Spleen (tissue), 11 donors: Measurements from ENCODE around the gene COBLL1. TPM values are rescaled to one million over a fixed set of nuclear protein-coding genes. Genes with fewer than 3 reads are reported as not detected.

Source experiments
- DNase-seq: peaks from one replicate; pipeline ENCODE4 v3.0.0-alpha.2; 2020
- H3K27ac ChIP-seq, 8 donors: fragments of 200-600 bp; sonication (generic) in 7 of 8; 1 replicate in 4 of 8; 2 replicates in 4 of 8; pipeline versions ENCODE4 v1.5.0 to v1.8.0; 2016 to 2021; ENCODE audit warnings: inconsistent platforms in 4 of 8, mild to moderate bottlenecking in 4 of 8, moderate library complexity in 1 of 8
- H3K27me3 ChIP-seq, 7 donors: fragments of 200-600 bp; sonication (generic) in 6 of 7; replicated peaks in 1 of 7; 1 replicate in 4 of 7; 2 replicates in 3 of 7; pipeline versions ENCODE4 v1.5.0 to v1.8.0; 2016 to 2021; ENCODE audit warnings: inconsistent platforms in 3 of 7, mild to moderate bottlenecking in 1 of 7
- H3K36me3 ChIP-seq, 6 donors: fragments of 200-600 bp; sonication (generic) in 5 of 6; 1 replicate in 4 of 6; 2 replicates in 2 of 6; pipeline versions ENCODE4 v1.5.0 to v1.8.0; 2016 to 2021; ENCODE audit warnings: inconsistent platforms in 2 of 6
- H3K4me1 ChIP-seq, 6 donors: fragments of 200-600 bp; sonication (generic) in 5 of 6; 1 replicate in 3 of 6; 2 replicates in 3 of 6; pipeline versions ENCODE4 v1.5.0 to v1.8.0; 2016 to 2021; ENCODE audit warnings: inconsistent platforms in 3 of 6
- H3K4me3 ChIP-seq, 8 donors: fragments of 200-600 bp; sonication (generic) in 7 of 8; 1 replicate in 4 of 8; 2 replicates in 4 of 8; pipeline versions ENCODE4 v1.5.0 to v1.8.0; 2016 to 2021; ENCODE audit warnings: inconsistent platforms in 4 of 8, mild to moderate bottlenecking in 4 of 8, moderate library complexity in 2 of 8
- H3K9me3 ChIP-seq, 8 donors: fragments of 200-600 bp; sonication (generic) in 7 of 8; 1 replicate in 4 of 8; 2 replicates in 4 of 8; pipeline versions ENCODE4 v1.5.0 to v1.8.0; 2016 to 2021; ENCODE audit warnings: inconsistent platforms in 4 of 8
- POLR2A ChIP-seq, 3 donors: fragments of 450-650 bp; IDR thresholded peaks; one replicate each; pipeline ENCODE4 v1.5.1; 2017; ENCODE audit warnings: antibody characterized with exemption in 3 of 3, mild to moderate bottlenecking in 1 of 3
- POLR2AphosphoS5 ChIP-seq, 3 donors: sonication (generic); formaldehyde crosslinking; IDR thresholded peaks; one replicate each; pipeline ENCODE4 v1.5.1; 2017; ENCODE audit warnings: antibody characterized with exemption in 3 of 3
- WGBS, 5 donors: extraction: QIAGEN DNeasy Blood & Tissue Kit in 3 of 5; methylation state at CpG; one replicate each; pipeline versions ENCODE4 v1.1.5 to v1.1.7; 2013 to 2018; 5-methylcytosine and 5-hydroxymethylcytosine counted together
- intact Hi-C: fragments of 100-400 bp; cut with DNase I; formaldehyde crosslinking; loops from one replicate; pipeline ENCODE4 v1.15.0; 2023; ENCODE audit warnings: low total_unique reads
- polyA plus RNA-seq, 3 donors: library from polyadenylated mRNA; stranded (reverse); fragments of 200-250 nt; gene quantifications; one replicate each; pipeline ENCODE4 v1.2.1, GENCODE V29; 2013
- total RNA-seq, 7 donors: library from RNA; depleted of rRNA in 3 of 7; stranded (reverse); fragments of >200 nt in 3 of 7; fragmentation: NEBNext Ultra II Directional in 4 of 7; extraction: Animal tissue kit (Norgen Biotek cat#: 25700) in 4 of 7; gene quantifications; one replicate each; pipeline versions ENCODE4 v1.1.0 to v1.2.1, GENCODE V29; 2016 to 2021
- TF ChIP-seq, protein P1 (sequence below), 11 experiments: fragments of 200-600 bp in 7 of 11; fragments of 450-650 bp in 4 of 11; sonication (generic) in 4 of 11; IDR thresholded peaks in 8 of 11; conservative IDR thresholded peaks in 3 of 11; 1 replicate in 7 of 11; 2 replicates in 4 of 11; pipeline versions ENCODE4 v1.4.0 to v1.8.0; 2016 to 2021; ENCODE audit warnings: antibody characterized with exemption in 11 of 11, inconsistent platforms in 4 of 11, mild to moderate bottlenecking in 1 of 11
- donor health status: healthy with polysubstance abuse.
- donor health status: DM: no; HTN: no; CAD: no; lungs with moderate emphysema.
- donor health status: DM: no; HTN: no; CAD: no.
- donor health status: Bipolar disorder and iron deficiency.
- donor health status: healthy.
- donor health status: DM: no; HTN: no; CAD: no.
- donor health status: DM: yes; HTN: yes; CAD: no.

COBLL1 gene
- total and polyA plus RNA-seq, 10 donors = 6.4 to 86.8 (median 49.9) TPM

DNA sequence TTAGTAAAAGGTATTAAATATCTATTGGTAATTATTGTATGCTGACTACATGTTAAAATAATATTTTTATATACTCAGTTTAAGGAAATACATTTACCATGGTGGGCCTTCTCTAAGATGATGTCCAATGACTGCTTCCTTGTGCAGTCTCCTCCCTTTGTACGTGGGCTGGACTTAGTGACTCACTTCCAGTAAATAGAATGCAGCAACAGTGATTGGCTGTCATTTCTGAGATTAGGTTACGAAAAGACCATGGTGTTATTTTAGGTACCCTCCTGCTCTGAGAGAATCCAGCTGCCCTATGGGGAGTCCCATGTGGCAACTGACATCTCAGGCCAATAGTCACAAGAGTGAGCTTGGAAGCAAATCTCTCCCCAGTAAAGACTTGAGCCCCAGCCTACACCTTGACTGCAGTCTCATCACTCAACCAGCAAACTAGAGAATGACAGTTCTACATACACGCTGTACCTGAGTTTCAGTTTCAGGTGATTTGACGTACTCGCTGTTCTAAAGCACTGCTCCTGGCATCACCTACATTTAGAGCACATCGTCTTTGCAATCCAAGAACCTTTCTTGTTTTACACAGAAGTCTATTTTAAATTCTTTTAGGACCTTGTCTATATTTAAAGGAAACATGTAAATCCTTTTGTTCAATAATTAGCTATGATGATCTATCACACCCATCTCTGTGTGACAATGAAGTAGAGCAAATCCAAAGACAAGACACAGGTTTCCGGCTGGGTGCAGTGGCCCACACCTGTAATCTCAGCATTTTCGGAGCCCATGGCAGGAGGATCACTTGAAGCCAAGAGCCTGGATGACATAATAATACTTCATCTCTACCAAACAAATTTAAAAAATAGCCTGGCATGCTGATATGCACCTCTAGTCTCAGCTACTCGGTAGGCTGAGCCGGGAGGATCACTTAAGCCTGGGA lies 87.2 kb downstream of the COBLL1 start:
- peaks cover 0 to 51% (median 8%) of the 10 kb centered on the region in 6 donors for H3K4me1 ChIP-seq
- H3K27me3 ChIP-seq = no peaks in the 10 kb centered on the region
- intact Hi-C loops = no loop called here
- peak in 1 of 3 donors; percentile 62 for TF ChIP-seq POLR2AphosphoS5 (IDR thresholded peaks at IDR 0.05)
- TF ChIP-seq, protein P1, sequence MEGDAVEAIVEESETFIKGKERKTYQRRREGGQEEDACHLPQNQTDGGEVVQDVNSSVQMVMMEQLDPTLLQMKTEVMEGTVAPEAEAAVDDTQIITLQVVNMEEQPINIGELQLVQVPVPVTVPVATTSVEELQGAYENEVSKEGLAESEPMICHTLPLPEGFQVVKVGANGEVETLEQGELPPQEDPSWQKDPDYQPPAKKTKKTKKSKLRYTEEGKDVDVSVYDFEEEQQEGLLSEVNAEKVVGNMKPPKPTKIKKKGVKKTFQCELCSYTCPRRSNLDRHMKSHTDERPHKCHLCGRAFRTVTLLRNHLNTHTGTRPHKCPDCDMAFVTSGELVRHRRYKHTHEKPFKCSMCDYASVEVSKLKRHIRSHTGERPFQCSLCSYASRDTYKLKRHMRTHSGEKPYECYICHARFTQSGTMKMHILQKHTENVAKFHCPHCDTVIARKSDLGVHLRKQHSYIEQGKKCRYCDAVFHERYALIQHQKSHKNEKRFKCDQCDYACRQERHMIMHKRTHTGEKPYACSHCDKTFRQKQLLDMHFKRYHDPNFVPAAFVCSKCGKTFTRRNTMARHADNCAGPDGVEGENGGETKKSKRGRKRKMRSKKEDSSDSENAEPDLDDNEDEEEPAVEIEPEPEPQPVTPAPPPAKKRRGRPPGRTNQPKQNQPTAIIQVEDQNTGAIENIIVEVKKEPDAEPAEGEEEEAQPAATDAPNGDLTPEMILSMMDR (IDR thresholded peaks at IDR 0.05 in 8 of 11, conservative IDR thresholded peaks at IDR 0.05 in 3 of 11) = no peak
- peak in 1 of 3 donors; percentile 17 for TF ChIP-seq POLR2A (IDR thresholded peaks at IDR 0.05)
- no peak for DNase-seq
- no peaks in the 10 kb centered on the region for H3K36me3 ChIP-seq
- H3K9me3 ChIP-seq = no peaks in the 10 kb centered on the region
- 77 to 86% (median 83%) methylated on average over 10 of the region's 10 CpGs for WGBS, 5 donors
- H3K4me3 ChIP-seq = peak overlapping the region in 1 of 8 donors; percentile 31
- H3K27ac ChIP-seq = peak overlapping the region in 6 of 8 donors; percentile 14 to 86 (median 52)

DNA sequence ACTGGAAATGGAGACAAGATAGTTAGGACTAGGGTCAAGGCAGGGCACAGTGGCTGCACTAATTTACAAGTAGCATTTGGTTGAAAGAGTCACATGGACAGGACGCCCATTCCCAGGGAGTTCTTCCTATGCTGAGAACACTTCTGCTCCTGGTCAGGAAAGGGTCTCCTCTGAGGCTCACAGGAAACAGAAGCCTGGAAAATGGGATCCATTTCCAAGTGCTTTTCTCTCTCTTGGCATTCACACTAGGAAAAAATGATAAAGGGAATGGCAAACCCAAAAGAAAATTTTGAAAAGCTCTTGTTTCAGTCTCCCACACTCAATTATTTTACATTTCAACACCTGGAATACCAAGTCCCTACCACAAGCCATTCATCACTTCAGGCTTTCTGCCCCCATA lies 88.7 kb downstream of the COBLL1 start:
- Histone ChIP-seq H3K27ac (no peak overlapping the region), H3K36me3 (no peaks in the 10 kb centered on the region), H3K4me1 (peaks cover 0 to 42% (median 11%) of the 10 kb centered on the region in 6 donors), H3K9me3 (no peaks in the 10 kb centered on the region), H3K27me3 (no peaks in the 10 kb centered on the region), H3K4me3 (no peak overlapping the region)
- DNase-seq = no peak
- 81 to 100% (median 91%) methylated on average over 1 of the region's 1 CpG for WGBS, 5 donors
- TF ChIP-seq POLR2A (IDR thresholded peaks at IDR 0.05) = no peak
- TF ChIP-seq, protein P1 (IDR thresholded peaks at IDR 0.05 in 8 of 11, conservative IDR thresholded peaks at IDR 0.05 in 3 of 11) = no peak
- TF ChIP-seq POLR2AphosphoS5 (IDR thresholded peaks at IDR 0.05) = no peak
- intact Hi-C loops = no loop called here

DNA sequence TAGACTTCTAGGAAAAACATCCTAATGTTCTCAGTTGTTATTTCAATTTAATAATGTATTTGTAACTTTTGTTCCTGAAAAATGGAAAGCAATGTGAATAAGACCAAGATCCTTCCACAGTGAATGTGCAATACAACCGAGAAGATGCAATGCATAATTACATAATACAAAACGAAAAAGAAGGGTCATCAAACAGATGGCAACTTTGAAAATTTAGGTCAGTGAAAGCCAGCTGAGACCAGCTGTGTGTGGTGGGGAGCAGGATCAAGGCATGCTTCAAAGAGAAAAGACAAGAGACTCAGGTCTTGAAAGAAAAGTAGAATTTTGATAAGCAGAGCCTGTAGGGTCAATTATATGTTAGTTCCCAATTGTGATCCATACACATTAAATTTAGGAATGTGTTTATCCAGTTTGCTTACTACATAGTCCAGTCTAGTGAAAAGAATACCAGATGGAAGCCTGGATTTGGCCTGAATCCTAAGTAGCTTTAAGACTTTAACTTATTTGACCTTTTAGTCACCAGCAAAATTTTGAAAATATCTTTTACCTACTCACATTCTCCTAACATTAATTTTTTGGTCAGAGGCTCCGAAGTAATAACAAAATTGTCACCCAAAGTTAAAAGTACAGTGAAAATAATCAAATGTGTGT lies 93.7 kb downstream of the COBLL1 start:
- no peak for DNase-seq
- no peaks in the 10 kb centered on the region for H3K27me3 ChIP-seq
- TF ChIP-seq, protein P1 (IDR thresholded peaks at IDR 0.05 in 8 of 11, conservative IDR thresholded peaks at IDR 0.05 in 3 of 11) = no peak
- TF ChIP-seq POLR2A (IDR thresholded peaks at IDR 0.05) (no peak), POLR2AphosphoS5 (IDR thresholded peaks at IDR 0.05) (no peak)
- WGBS, 5 donors = 59 to 83% (median 66%) methylated on average over 3 of the region's 3 CpGs
- peaks cover 0 to 27% (median 8%) of the 10 kb centered on the region in 6 donors for H3K4me1 ChIP-seq
- H3K9me3 ChIP-seq = no peaks in the 10 kb centered on the region
- intact Hi-C loops = no loop called here
- peaks cover 0 to 6% (median 0%) of the 10 kb centered on the region in 6 donors for H3K36me3 ChIP-seq
- H3K27ac ChIP-seq = peak overlapping the region in 2 of 8 donors; percentile 2 to 27
- no peak overlapping the region for H3K4me3 ChIP-seq

DNA sequence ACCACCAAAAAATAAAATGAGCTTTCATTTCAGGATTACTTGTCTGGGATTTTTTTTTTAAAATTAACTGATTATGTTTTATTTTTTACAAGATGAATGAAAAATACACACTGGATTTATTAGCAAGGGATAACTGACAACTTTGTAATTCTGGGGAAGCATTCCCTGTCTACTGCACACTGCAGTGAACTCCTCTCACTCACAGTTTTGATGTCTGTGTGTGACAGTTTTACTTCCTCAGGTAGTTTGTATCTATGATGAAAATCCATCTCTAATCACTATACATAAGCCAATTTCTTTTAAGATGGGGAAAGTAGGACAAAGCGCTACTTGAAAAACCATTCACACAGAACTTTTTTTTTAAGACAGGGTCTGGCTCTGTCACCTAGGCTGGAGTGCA lies 94.5 kb downstream of the COBLL1 start:
- intact Hi-C loops = no loop called here
- no peak for DNase-seq

More for the DNA sequence above, 94.5 kb downstream of the COBLL1 start:
- WGBS, 5 donors = 83 to 96% (median 90%) methylated on average over 1 of the region's 1 CpG
- Histone ChIP-seq H3K4me3 (no peak overlapping the region), H3K4me1 (peaks cover 0 to 27% (median 8%) of the 10 kb centered on the region in 6 donors), H3K27ac (peak overlapping the region in 1 of 8 donors; percentile 27), H3K9me3 (no peaks in the 10 kb centered on the region), H3K27me3 (no peaks in the 10 kb centered on the region), H3K36me3 (peaks cover 0 to 6% (median 0%) of the 10 kb centered on the region in 6 donors)
- TF ChIP-seq, protein P1 (IDR thresholded peaks at IDR 0.05 in 8 of 11, conservative IDR thresholded peaks at IDR 0.05 in 3 of 11) = no peak
- TF ChIP-seq POLR2AphosphoS5 (IDR thresholded peaks at IDR 0.05) = no peak
